Measurements from ENCODE around the gene C8B.

The C8B gene

GRCh38 chr1:56970280-56970679, 4.5 kb upstream of the C8B start:
- no peak for DNase-seq (ENCODE audit: low spot score)

- peak; percentile 16 for DNase-seq (ENCODE audit: low spot score)
Observed at GRCh38 chr1:56968878-56969495, 3.2 kb upstream of the C8B start.

GRCh38 chr1:56967900-56968832, 2.4 kb upstream of the C8B start:
- no peak for DNase-seq (ENCODE audit: low spot score)

GRCh38 chr1:56967355-56967754, 1.5 kb upstream of the C8B start:
- DNase-seq (ENCODE audit: low spot score) = no peak

- no peak for DNase-seq (ENCODE audit: low spot score)
Observed at GRCh38 chr1:56966698-56966999, 834 bp upstream of the C8B start.

GRCh38 chr1:56965191-56965590, 624 bp downstream of the C8B start:
- DNase-seq (ENCODE audit: low spot score) = no peak

- DNase-seq (ENCODE audit: low spot score) = no peak
Observed at GRCh38 chr1:56964349-56965017, 1.3 kb downstream of the C8B start.

GRCh38 chr1:56963667-56964066, 2.1 kb downstream of the C8B start:
- DNase-seq (ENCODE audit: low spot score) = no peak

GRCh38 chr1:56961426-56961825, 4.4 kb downstream of the C8B start:
- DNase-seq (ENCODE audit: low spot score) = no peak

- no peak for DNase-seq (ENCODE audit: low spot score)
Observed at GRCh38 chr1:56958526-56958925, 7.3 kb downstream of the C8B start.

GRCh38 chr1:56957931-56958330, 7.9 kb downstream of the C8B start:
- DNase-seq (ENCODE audit: low spot score) = no peak

- DNase-seq (ENCODE audit: low spot score) = no peak
Observed at GRCh38 chr1:56954664-56955063, 11.2 kb downstream of the C8B start.

- no peak for DNase-seq (ENCODE audit: low spot score)
Observed at GRCh38 chr1:56953386-56953785, 12.4 kb downstream of the C8B start.

GRCh38 chr1:56952501-56952900, 13.3 kb downstream of the C8B start:
- no peak for DNase-seq (ENCODE audit: low spot score)

GRCh38 chr1:56948403-56949023, 17.3 kb downstream of the C8B start:
- no peak for DNase-seq (ENCODE audit: low spot score)

GRCh38 chr1:56940039-56940438, 25.8 kb downstream of the C8B start:
- no peak for DNase-seq (ENCODE audit: low spot score)

GRCh38 chr1:56939209-56939608, 26.6 kb downstream of the C8B start:
- no peak for DNase-seq (ENCODE audit: low spot score)

- no peak for DNase-seq (ENCODE audit: low spot score)
Observed at GRCh38 chr1:56938646-56939045, 27.2 kb downstream of the C8B start.

GRCh38 chr1:56934430-56935060, 31.3 kb downstream of the C8B start:
- DNase-seq (ENCODE audit: low spot score) = no peak

- no peak for DNase-seq (ENCODE audit: low spot score)
Observed at GRCh38 chr1:56933606-56934005, 32.2 kb downstream of the C8B start.

GRCh38 chr1:56933161-56933560, 32.7 kb downstream of the C8B start:
- no peak for DNase-seq (ENCODE audit: low spot score)

- no peak for DNase-seq (ENCODE audit: low spot score)
Observed at GRCh38 chr1:56931686-56932085, 34.1 kb downstream of the C8B start.
